Ovary (tissue), 9 donors: Measurements from ENCODE around the gene HPS1. TPM values are rescaled to one million over a fixed set of nuclear protein-coding genes. Genes with fewer than 3 reads are reported as not detected.

Experiments
- DNase-seq, 5 donors: peaks; one replicate each; pipeline ENCODE4 v3.0.0-alpha.2; 2019 to 2020
- H3K27ac ChIP-seq, 2 donors: fragments of 200-600 bp; one replicate each; pipeline versions ENCODE4 v1.5.1 to v1.8.0; 2019 to 2022
- H3K27me3 ChIP-seq: fragments of 200-600 bp; one replicate; pipeline ENCODE4 v1.8.0; 2022
- H3K36me3 ChIP-seq: fragments of 200-600 bp; sonication (generic); one replicate; pipeline ENCODE4 v1.5.1; 2019
- H3K4me1 ChIP-seq: one replicate; pipeline ENCODE4 v1.8.1; 2013; ENCODE audit warnings: mild to moderate bottlenecking, moderate library complexity; ENCODE audit not compliant: insufficient read depth
- H3K4me3 ChIP-seq: fragments of 200-600 bp; sonication (generic); one replicate; pipeline ENCODE4 v1.5.1; 2017
- H3K9me3 ChIP-seq, 2 donors: fragments of 200-600 bp in 1 of 2; sonication (generic) in 1 of 2; one replicate each; pipeline versions ENCODE4 v1.5.1 to v1.8.1; 2013 to 2019; ENCODE audit warnings: mild to moderate bottlenecking in 1 of 2, moderate library complexity in 1 of 2
- EP300 ChIP-seq: sonication (generic); formaldehyde crosslinking; IDR thresholded peaks from one replicate; pipeline ENCODE4 v1.6.1; 2017; ENCODE audit warnings: antibody characterized with exemption
- POLR2A ChIP-seq: fragments of 450-650 bp; IDR thresholded peaks from one replicate; pipeline ENCODE4 v1.6.1; 2017; ENCODE audit warnings: antibody characterized with exemption, mild to moderate bottlenecking, moderate library complexity
- WGBS, 3 donors: extraction: QIAGEN DNeasy Blood & Tissue Kit in 1 of 3; methylation state at CpG; one replicate each; pipeline versions ENCODE4 v1.1.5 to v1.1.7; 2013 to 2017; 5-methylcytosine and 5-hydroxymethylcytosine counted together
- intact Hi-C, 4 donors: fragments of 100-400 bp; cut with DNase I; formaldehyde crosslinking; loops; one replicate each; pipeline versions ENCODE4 v1.11.0 to v1.15.1; 2022 to 2023
- polyA plus RNA-seq, 2 donors: library from polyadenylated mRNA; stranded (reverse); fragments of 200-250 nt in 1 of 2; fragments of 350-450 nt in 1 of 2; fragmentation: Illumina TruSeq in 1 of 2; extraction: RNeasy Lipid Tissue Mini Kit (QIAGEN cat#74804) in 1 of 2; gene quantifications; one replicate each; pipeline ENCODE4 v1.2.3, GENCODE V29; 2013 to 2014
- total RNA-seq, 7 donors: library from RNA; depleted of rRNA in 2 of 7; stranded (reverse); fragments of >200 nt in 2 of 7; fragmentation: NEBNext Ultra II Directional in 3 of 7; extraction: Animal tissue kit (Norgen Biotek cat#: 25700) in 3 of 7; gene quantifications; one replicate each; pipeline versions ENCODE4 v1.1.0 to v1.2.4, GENCODE V29; 2016 to 2023
- TF ChIP-seq, protein P1 (sequence below), 3 donors: fragments of 450-650 bp in 2 of 3; fragments of 200-600 bp in 1 of 3; IDR thresholded peaks; one replicate each; pipeline versions ENCODE4 v1.5.1 to v1.8.0; 2016 to 2022; ENCODE audit warnings: antibody characterized with exemption in 3 of 3, mild to moderate bottlenecking in 1 of 3
- donor health status: DM: no; HTN: no; CAD: no; lungs with moderate emphysema.
- donor health status: DM: no; HTN: no; CAD: no.
- donor health status: Bipolar disorder and iron deficiency.
- donor health status: DM: yes; HTN: yes; CAD: no.
- donor health status: DM: no; HTN: no; CAD: no.
- donor health status: DM: yes; HTN: yes; CAD: no.

HPS1 gene
- total and polyA plus RNA-seq, 9 donors: 32.1 to 56.8 (median 38.3) TPM

DNA sequence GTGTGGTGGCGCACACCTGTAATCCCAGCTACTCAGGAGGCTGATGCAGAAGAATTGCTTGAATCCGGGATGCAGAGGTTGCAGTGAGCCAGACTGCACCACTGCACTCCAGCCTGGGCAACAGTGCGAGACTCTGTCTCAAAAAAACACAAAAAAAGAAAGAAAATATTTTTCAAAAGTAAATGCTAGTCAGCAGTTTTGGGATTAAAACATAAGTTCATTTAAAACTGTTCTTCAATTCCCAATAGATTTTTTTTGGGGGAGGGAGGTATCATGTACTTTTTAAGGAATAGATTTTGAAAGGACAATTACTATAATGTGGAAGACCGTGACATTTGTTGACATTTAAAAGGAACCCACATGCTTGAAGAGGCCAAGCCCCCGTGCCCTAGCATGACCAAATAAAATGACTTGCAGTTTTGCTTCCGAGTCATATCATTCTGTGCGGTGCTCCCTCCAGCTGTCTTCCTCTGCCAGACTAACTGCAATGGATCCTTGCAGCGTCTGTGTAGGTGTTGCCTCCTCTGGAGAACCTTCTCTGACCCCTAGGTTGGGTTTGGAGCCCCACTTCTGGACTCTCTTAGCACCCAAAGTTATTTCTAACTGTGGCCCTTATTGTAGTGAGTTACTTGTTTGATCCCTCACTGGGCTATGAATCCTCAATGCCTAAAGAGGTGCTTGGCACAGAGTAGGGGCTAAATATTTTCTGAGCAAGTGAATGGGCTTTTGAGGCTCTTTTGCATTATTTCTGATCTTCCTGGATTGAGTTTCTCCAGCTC lies 17.4 kb upstream of the HPS1 start:
- Histone ChIP-seq H3K27ac (no peak overlapping the region), H3K9me3 (no peaks in the 10 kb centered on the region), H3K36me3 (no peaks in the 10 kb centered on the region), H3K4me1 (peaks cover 10% of the 10 kb centered on the region), H3K4me3 (no peak overlapping the region), H3K27me3 (no peaks in the 10 kb centered on the region)
- DNase-seq: no peak
- intact Hi-C loops: loop anchor here in 1 of 4 donors (10.0 kb wide), 1 partner anchor 781 kb away; no protein-coding TSS in a partner anchor
- WGBS, 3 donors: 79 to 82% (median 81%) methylated on average over 8 of the region's 8 CpGs
- TF ChIP-seq, protein P1, sequence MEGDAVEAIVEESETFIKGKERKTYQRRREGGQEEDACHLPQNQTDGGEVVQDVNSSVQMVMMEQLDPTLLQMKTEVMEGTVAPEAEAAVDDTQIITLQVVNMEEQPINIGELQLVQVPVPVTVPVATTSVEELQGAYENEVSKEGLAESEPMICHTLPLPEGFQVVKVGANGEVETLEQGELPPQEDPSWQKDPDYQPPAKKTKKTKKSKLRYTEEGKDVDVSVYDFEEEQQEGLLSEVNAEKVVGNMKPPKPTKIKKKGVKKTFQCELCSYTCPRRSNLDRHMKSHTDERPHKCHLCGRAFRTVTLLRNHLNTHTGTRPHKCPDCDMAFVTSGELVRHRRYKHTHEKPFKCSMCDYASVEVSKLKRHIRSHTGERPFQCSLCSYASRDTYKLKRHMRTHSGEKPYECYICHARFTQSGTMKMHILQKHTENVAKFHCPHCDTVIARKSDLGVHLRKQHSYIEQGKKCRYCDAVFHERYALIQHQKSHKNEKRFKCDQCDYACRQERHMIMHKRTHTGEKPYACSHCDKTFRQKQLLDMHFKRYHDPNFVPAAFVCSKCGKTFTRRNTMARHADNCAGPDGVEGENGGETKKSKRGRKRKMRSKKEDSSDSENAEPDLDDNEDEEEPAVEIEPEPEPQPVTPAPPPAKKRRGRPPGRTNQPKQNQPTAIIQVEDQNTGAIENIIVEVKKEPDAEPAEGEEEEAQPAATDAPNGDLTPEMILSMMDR (IDR thresholded peaks at IDR 0.05): no peak
- TF ChIP-seq POLR2A: no peak

DNA sequence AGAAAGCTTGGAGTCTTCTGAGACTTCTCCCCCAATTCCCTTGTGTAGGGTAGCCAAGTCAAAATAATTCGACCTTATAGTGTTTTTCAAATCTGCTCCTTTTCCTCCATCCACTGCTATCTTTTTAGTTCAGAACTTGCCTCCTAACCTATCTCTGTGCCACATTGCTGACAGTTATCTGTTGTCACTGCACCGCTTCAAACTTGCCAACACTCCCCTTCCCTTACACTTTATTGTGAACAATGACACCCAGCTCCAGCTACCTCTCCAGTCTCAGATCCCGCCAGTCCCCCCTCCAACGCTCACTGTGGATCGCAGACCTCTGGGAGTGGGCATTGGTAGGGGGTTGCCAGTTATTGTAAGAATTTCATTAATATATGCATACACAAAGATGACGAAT lies 16.3 kb upstream of the HPS1 start:
- TF ChIP-seq, protein P1 (IDR thresholded peaks at IDR 0.05): no peak
- no peak for TF ChIP-seq POLR2A
- no peak for TF ChIP-seq EP300
- WGBS, 3 donors: 94 to 97% (median 96%) methylated on average over 6 of the region's 6 CpGs
- intact Hi-C loops: loop anchor here in 1 of 4 donors (10.0 kb wide), 1 partner anchor 782 kb away; no protein-coding TSS in a partner anchor
- H3K27ac ChIP-seq: no peak overlapping the region
- H3K4me3 ChIP-seq: no peak overlapping the region
- DNase-seq: no peak
- H3K27me3 ChIP-seq: no peaks in the 10 kb centered on the region
- H3K4me1 ChIP-seq: peaks cover 6% of the 10 kb centered on the region
- H3K9me3 ChIP-seq: no peaks in the 10 kb centered on the region
- no peaks in the 10 kb centered on the region for H3K36me3 ChIP-seq

DNA sequence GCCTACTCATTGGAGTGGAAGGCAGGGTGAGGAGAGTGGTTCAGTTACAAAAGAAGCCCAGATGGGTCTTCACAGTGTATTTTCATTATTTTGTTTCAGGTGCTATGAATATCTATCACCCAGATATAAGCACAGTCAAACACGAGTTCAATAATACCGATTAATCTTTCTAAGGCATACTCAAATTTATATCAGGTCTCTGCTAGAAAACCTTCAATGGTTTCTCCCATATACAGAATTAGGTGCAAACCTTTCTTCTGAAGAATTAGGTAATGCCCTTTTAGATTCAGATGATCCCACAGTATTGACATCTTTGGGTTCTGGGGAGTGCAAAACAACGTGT lies 14.7 kb upstream of the HPS1 start:
- intact Hi-C loops: loop anchor here in 1 of 4 donors (10.0 kb wide), 1 partner anchor 783 kb away; no protein-coding TSS in a partner anchor
- 74 to 84% (median 83%) methylated on average over 3 of the region's 3 CpGs for WGBS, 3 donors
- TF ChIP-seq EP300 (no peak), POLR2A (no peak)
- TF ChIP-seq, protein P1 (IDR thresholded peaks at IDR 0.05): no peak

DNA sequence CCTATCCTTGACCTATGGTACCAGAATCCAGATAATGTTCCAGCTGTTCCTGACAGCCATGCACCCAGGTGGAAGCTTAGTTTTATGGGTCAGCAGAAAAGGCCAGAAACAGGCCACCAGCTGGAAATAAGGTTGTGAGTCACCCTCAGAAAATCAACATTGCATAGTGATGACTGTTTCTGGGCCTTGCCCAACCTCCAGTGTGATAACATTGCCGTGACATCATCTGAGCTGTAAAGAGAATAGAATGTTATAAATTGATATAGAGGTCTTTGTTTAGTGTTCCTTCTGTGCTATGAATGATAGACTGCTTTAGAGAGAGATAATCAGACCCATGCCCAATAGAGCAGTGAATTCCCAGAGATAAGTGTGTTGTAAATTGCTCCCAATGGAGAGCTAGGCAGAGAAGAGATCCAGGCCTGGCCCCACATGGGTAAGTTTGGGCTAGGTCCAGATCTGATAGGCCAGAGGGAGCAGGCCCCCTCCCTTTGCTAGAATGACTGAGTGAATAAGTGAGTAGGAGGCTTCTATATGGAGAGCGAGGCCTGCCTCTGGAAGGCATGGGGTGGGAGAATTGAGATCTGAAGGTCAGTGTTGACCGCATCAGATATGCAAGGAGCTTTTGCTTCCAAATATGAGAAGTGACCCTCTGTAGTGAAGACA lies 14.2 kb upstream of the HPS1 start:
- Histone ChIP-seq H3K4me3 (no peak overlapping the region), H3K27ac (no peak overlapping the region), H3K4me1 (peaks cover 4% of the 10 kb centered on the region), H3K36me3 (no peaks in the 10 kb centered on the region), H3K27me3 (no peaks in the 10 kb centered on the region), H3K9me3 (no peaks in the 10 kb centered on the region)
- intact Hi-C loops: loop anchor here in 1 of 4 donors (10.0 kb wide), 1 partner anchor 784 kb away; no protein-coding TSS in a partner anchor
- peak in 4 of 5 donors; percentile 45 to 67 (median 61) for DNase-seq
- 34 to 44% (median 41%) methylated on average over 3 of the region's 3 CpGs for WGBS, 3 donors
- TF ChIP-seq EP300: no peak
- TF ChIP-seq POLR2A: no peak
- TF ChIP-seq, protein P1 (IDR thresholded peaks at IDR 0.05): no peak

More for the DNA sequence above, 14.7 kb upstream of the HPS1 start:
- Histone ChIP-seq H3K27me3 (no peaks in the 10 kb centered on the region), H3K36me3 (no peaks in the 10 kb centered on the region), H3K27ac (no peak overlapping the region), H3K4me1 (peaks cover 4% of the 10 kb centered on the region), H3K9me3 (no peaks in the 10 kb centered on the region), H3K4me3 (no peak overlapping the region)
- no peak for DNase-seq
